K562 (cell line): ENCODE data around the gene RPL7A. TPM values are rescaled to one million over a fixed set of nuclear protein-coding genes. Genes with fewer than 3 reads are reported as not detected.

ENCODE experiments used
- ATAC-seq: fragments of 200-7000 bp; cut with Tn5 transposase; 3 replicates; pipeline ENCODE4 v1.9.1; 2020; ENCODE audit warnings: moderate library complexity
- BruUV-seq: library from RNA; stranded (reverse); fragments of 400-500 nt; replicated peaks from 2 replicates; lab custom pipeline; 2021; lab: Mats Ljungman, UMichigan
- CTCF ChIA-PET: fragments of 300-600 bp; formaldehyde crosslinking; extraction: SDS; loops from one replicate; lab custom pipeline; 2021; ENCODE audit warnings: low intra/inter-chr PET ratio; lab: Yijun Ruan, JAX
- POLR2A ChIA-PET: fragments of 300-600, 350-650 bp; sonication (Branson Sonifier 250); formaldehyde crosslinking; extraction: SDS; loops from one replicate; lab custom pipeline; 2021; ENCODE audit warnings: antibody characterized with exemption, inconsistent platforms; lab: Yijun Ruan, JAX
- DNase-seq, 4 experiments: peaks; one replicate each; pipeline versions ENCODE4 v3.0.0 to v3.0.0-alpha.2; 2011 to 2018; ENCODE audit warnings: low spot score in 3 of 4, mixed read lengths in 3 of 4; ENCODE audit errors: extremely low read depth in 1 of 4
- FAIRE-seq: peaks from 2 replicates; lab custom pipeline; 2011; peaks lifted over from hg19 to GRCh38; lab: Jason Lieb, UNC
- H2AFZ ChIP-seq: 2 replicates; pipeline ENCODE4 v1.6.0; 2011; ENCODE audit warnings: low read depth, low read length, control low read depth, inconsistent platforms
- H3K27ac ChIP-seq: fragments of 200-600 bp; 3 replicates; pipeline ENCODE4 v1.8.0; 2011; ENCODE audit warnings: low read depth, mild to moderate bottlenecking, control low read depth, inconsistent platforms, low read length, moderate library complexity, mixed read lengths; ENCODE audit errors: extremely low read depth
- H3K27me3 ChIP-seq, 2 experiments: fragments of 300-600 bp in 1 of 2; 2 replicates in 1 of 2; 3 replicates in 1 of 2; pipeline versions ENCODE4 v1.6.0 to v1.8.0; 2011; ENCODE audit warnings: inconsistent platforms in 2 of 2, low read length in 2 of 2, mild to moderate bottlenecking in 1 of 2, mixed read lengths in 1 of 2, moderate library complexity in 1 of 2; ENCODE audit not compliant: control insufficient read depth in 2 of 2, insufficient read depth in 2 of 2
- H3K36me3 ChIP-seq: fragments of 300-600 bp; 3 replicates; pipeline ENCODE4 v1.8.0; 2011; ENCODE audit warnings: mild to moderate bottlenecking, low read length, inconsistent platforms; ENCODE audit not compliant: control insufficient read depth, insufficient read depth
- H3K4me1 ChIP-seq, 2 experiments: fragments of 200-600 bp in 1 of 2; replicated peaks in 1 of 2; 2 replicates in 1 of 2; 3 replicates in 1 of 2; pipeline versions ENCODE4 v1.5.1 to v1.8.0; 2011; ENCODE audit warnings: inconsistent platforms in 2 of 2, low read length in 2 of 2, mild to moderate bottlenecking in 1 of 2, mixed read lengths in 1 of 2, moderate library complexity in 1 of 2; ENCODE audit not compliant: control insufficient read depth in 2 of 2, insufficient read depth in 2 of 2
- H3K4me2 ChIP-seq: 2 replicates; pipeline ENCODE4 v1.6.1; 2011; ENCODE audit warnings: low read length, control low read depth, inconsistent platforms, mixed read lengths; ENCODE audit not compliant: insufficient read depth
- H3K4me3 ChIP-seq: fragments of 200-600 bp; sonication (generic), shearing (Covaris generic); 2 replicates; pipeline ENCODE4 v1.5.1; 2016; ENCODE audit warnings: control low read depth, inconsistent platforms
- H3K79me2 ChIP-seq: fragments of 200-600 bp; 3 replicates; pipeline ENCODE4 v1.8.0; 2011; ENCODE audit warnings: low read length, inconsistent platforms; ENCODE audit not compliant: control insufficient read depth, insufficient read depth
- H3K9ac ChIP-seq, 2 experiments: 2 replicates each; pipeline versions ENCODE4 v1.6.0 to v1.6.1; 2011; ENCODE audit warnings: low read depth in 2 of 2, low read length in 2 of 2, control low read depth in 1 of 2, inconsistent platforms in 1 of 2, mild to moderate bottlenecking in 1 of 2, mixed read lengths in 1 of 2; ENCODE audit not compliant: insufficient read depth in 1 of 2
- H3K9me1 ChIP-seq: one replicate; pipeline ENCODE4 v1.6.0; 2011; ENCODE audit warnings: inconsistent platforms, mild to moderate bottlenecking, low read length, moderate library complexity; ENCODE audit not compliant: control insufficient read depth, insufficient read depth
- H3K9me3 ChIP-seq: replicated peaks from 2 replicates; pipeline ENCODE4 v1.5.1; 2011; ENCODE audit warnings: low read depth, low read length, inconsistent platforms; ENCODE audit not compliant: control insufficient read depth, insufficient read depth
- H4K20me1 ChIP-seq: replicated peaks from 2 replicates; pipeline ENCODE4 v1.6.1; 2011; ENCODE audit warnings: low read length, inconsistent platforms, mixed read lengths; ENCODE audit not compliant: control insufficient read depth, insufficient read depth
- HNRNPUL1 ChIP-seq: fragments of 200-400 bp; formaldehyde crosslinking; IDR thresholded peaks from 2 replicates; pipeline ENCODE4 v1.6.1; 2017; ENCODE audit warnings: low read length
- NFIC ChIP-seq: fragments of 450-650 bp; IDR thresholded peaks from 2 replicates; pipeline ENCODE4 v1.6.1; 2017; ENCODE audit warnings: mild to moderate bottlenecking, inconsistent platforms
- POLR2AphosphoS2 ChIP-seq: IDR thresholded peaks from 2 replicates; pipeline ENCODE4 v1.6.1; 2012; ENCODE audit warnings: low read length, improper control_type of control experiment
- POLR3A ChIP-seq: IDR thresholded peaks from 2 replicates; pipeline ENCODE4 v1.6.1; 2011; ENCODE audit warnings: borderline replicate concordance, mild to moderate bottlenecking, moderate library complexity; ENCODE audit not compliant: insufficient read length, insufficient read depth; ENCODE audit errors: extremely low read depth
- POU5F1 ChIP-seq: fragments of 150-350 bp; IDR thresholded peaks from 2 replicates; pipeline ENCODE4 v1.6.1; 2014; ENCODE audit warnings: borderline replicate concordance, low read length, low read depth, mild to moderate bottlenecking; ENCODE audit not compliant: partially characterized antibody
- SPI1 ChIP-seq: IDR thresholded peaks from 2 replicates; pipeline ENCODE4 v1.6.1; 2011; ENCODE audit warnings: low read depth, low read length, control low read depth, borderline replicate concordance
- ZNF212 ChIP-seq: fragments of 450-650 bp; formaldehyde crosslinking; IDR thresholded peaks from 2 replicates; pipeline ENCODE4 v1.4.0; 2020; ENCODE audit warnings: mild to moderate bottlenecking
- WGBS: fragments of 100-300 bp; shearing (Covaris generic); methylation state at CpG from one replicate; pipeline ENCODE4 v1.1.6; 2016; ENCODE audit warnings: low coverage, mixed read lengths; ENCODE audit not compliant: insufficient coverage; ENCODE audit errors: missing lambda C conversion rate; 5-methylcytosine and 5-hydroxymethylcytosine counted together
- in situ Hi-C: fragments of 300-500 bp; cut with MboI; formaldehyde crosslinking; loops from 4 replicates; pipeline ENCODE4 v1.15.0; 2018; ENCODE audit warnings: inconsistent platforms, mixed read lengths
- intact Hi-C: fragments of 100-400 bp; cut with micrococcal nuclease; formaldehyde crosslinking; loops from 2 replicates; pipeline ENCODE4 v1.14.2; 2022
- polyA plus RNA-seq, 8 experiments: library from polyadenylated mRNA; depleted of rRNA in 4 of 8; stranded (reverse) in 5 of 8; unstranded in 3 of 8; fragments of >200 nt; fragmentation: Nextera tagmentation in 2 of 8; fragmentation: Illumina TruSeq in 1 of 8; extraction: Ambion mirVana in 2 of 8; extraction: Trizol in 1 of 8; gene quantifications; 2 replicates each; pipeline versions ENCODE4 v1.2.1 to v1.2.3, GENCODE V29; 2011 to 2014; ENCODE audit warnings: inconsistent platforms in 1 of 8, missing spikeins in 1 of 8
- total RNA-seq, 7 experiments: library from RNA; depleted of rRNA in 6 of 7; stranded (reverse); fragments of >200 nt in 6 of 7; fragmentation: Illumina TruSeq in 2 of 7; extraction: Trizol in 2 of 7; gene quantifications; 2 replicates each; pipeline versions ENCODE4 v1.2.1 to v1.2.3, GENCODE V29; 2011 to 2021; ENCODE audit warnings: low replicate concordance in 1 of 7
- TF ChIP-seq, protein P1 (sequence below): sonication (generic); formaldehyde crosslinking; IDR thresholded peaks from 2 replicates; pipeline ENCODE4 v1.8.0; 2022; ENCODE audit warnings: mild to moderate bottlenecking, missing genetic modification reagents
- TF ChIP-seq, protein P2 (sequence below): sonication (generic); formaldehyde crosslinking; IDR thresholded peaks from 2 replicates; pipeline ENCODE4 v1.8.0; 2023; ENCODE audit warnings: mild to moderate bottlenecking, missing genetic modification reagents
- TF ChIP-seq, protein P3 (sequence below): fragments of 450-650 bp; IDR thresholded peaks from 2 replicates; pipeline ENCODE4 v1.6.1; 2016; ENCODE audit warnings: antibody characterized with exemption

The RPL7A gene
- total and polyA plus RNA-seq, 9 of the 15 experiments (the other 6 are each of a cell fraction or from before 2014, with no cell fraction given), result 1,935 to 3,760 (median 2,652) TPM

DNA sequence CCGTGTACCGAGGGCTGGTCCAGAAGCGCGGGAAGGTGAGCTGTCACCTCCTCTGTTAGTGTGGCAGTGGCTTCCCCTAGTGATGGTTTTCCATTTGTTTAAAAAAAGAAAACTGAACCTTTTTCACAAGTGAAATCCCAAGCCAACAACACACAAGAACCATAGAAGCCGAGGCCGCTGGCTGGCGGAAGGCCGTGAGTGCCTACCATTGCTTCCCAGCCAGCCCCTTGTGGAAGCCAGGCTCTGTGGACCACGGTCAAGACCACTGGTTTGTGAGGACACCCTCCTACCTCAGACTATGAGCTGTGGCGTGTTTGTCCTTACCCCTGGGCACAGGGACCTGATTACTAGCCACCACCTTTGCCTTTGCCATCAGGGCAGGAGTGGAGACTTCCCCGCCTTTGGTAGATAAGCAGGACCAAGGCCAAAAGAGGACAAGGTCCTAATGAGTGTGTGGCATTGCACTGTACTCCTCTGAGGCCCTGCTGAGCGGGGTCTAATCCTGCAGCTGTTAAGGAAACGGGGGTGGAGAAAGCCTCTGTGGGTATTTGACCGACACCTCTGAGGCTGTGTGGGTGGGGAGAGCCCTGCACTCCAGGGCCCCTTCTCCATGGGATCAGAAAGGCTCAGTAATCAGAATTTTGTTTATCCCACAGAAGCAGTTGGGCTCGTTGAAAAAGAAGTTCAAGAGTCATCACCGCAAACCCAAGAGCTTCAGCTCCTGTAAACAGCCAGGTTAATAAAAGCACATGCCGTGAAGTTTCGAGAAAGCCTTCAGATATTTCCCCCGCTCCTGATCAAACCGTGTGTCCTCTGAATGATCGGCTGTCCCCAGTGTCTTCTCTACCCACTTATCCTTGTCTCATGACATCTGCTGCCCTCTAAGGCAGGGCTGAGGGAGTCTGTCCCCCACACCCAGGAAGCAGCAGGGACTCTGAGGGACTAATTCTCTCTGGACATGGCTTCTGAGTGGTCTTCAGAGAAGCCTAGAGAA lies 12.7 kb downstream of the RPL7A start (continued):
- TF ChIP-seq, protein P1, sequence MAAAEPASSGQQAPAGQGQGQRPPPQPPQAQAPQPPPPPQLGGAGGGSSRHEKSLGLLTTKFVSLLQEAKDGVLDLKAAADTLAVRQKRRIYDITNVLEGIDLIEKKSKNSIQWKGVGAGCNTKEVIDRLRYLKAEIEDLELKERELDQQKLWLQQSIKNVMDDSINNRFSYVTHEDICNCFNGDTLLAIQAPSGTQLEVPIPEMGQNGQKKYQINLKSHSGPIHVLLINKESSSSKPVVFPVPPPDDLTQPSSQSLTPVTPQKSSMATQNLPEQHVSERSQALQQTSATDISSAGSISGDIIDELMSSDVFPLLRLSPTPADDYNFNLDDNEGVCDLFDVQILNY (CRISPR knock-in tag), result no peak
- TF ChIP-seq ZNF212 (CRISPR knock-in tag), result no peak

DNA sequence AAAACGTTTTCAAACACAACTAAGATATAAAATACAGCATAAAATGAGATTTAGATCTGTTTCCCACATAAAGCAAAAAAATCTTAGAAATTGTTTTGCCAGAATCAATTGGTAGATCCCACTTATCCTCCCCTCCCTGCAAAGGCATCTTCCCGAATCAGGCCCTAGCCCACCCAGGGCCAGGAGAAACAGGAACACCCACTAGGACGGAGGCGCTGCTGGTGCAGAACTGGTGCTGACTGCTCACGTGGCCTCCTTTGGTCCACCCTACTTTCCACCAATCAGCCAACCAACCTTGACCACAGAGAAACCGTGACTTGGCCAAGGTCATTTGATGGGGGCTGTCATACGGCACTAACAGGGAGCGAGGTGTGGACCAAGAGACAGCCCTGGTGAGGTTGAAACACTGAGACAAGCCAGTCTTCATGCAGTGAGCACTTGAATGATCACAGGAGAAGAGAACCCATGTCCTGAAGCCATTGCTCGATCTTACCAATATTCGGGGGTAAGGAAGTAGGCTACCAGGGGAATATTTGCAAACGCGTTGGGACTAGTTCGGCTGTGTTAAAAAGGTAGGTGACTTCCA lies 13.6 kb downstream of the RPL7A start:
- Histone ChIP-seq H3K36me3 (peaks cover 91% of the 10 kb centered on the region), H3K27me3 (no peaks in the 10 kb centered on the region), H3K4me3 (no peak overlapping the region), H4K20me1 (peaks cover 39% of the 10 kb centered on the region), H3K9me3 (no peaks in the 10 kb centered on the region), H3K79me2 (peaks cover 23% of the 10 kb centered on the region), H3K9me1 (no peaks in the 10 kb centered on the region), H3K4me2 (no peak overlapping the region), H3K9ac (no peak overlapping the region), H3K4me1 (peaks cover 13 to 41% of the 10 kb centered on the region in 2 experiments; a peak in 4 of 5 replicates), H3K27ac (no peak overlapping the region), H2AFZ (no peak overlapping the region)
- BruUV-seq, result no TSS peak
- FAIRE-seq (peak; percentile 32), ATAC-seq (peak; percentile 5; the same call in 2 of the 3 replicates), DNase-seq (no peak)
- intact Hi-C loops, result no loop called here
- 77% methylated on average over 13 of the region's 13 CpGs for WGBS
- ChIA-PET POLR2A (interaction anchor here (3.3 to 7.4 kb wide), 5 partner anchors 8 to 14 kb away, joined by 22 to 109 read pairs (median 33); partner anchors contain the start of genes MED22, RPL7A, STKLD1 and SURF1), CTCF (no interaction called here)
- in situ Hi-C loops, result no loop called here
- TF ChIP-seq HNRNPUL1 (no peak), SPI1 (no peak), POU5F1 (no peak), POLR3A (no peak), POLR2AphosphoS2 (peak; percentile 94), NFIC (no peak)
- TF ChIP-seq, protein P2, sequence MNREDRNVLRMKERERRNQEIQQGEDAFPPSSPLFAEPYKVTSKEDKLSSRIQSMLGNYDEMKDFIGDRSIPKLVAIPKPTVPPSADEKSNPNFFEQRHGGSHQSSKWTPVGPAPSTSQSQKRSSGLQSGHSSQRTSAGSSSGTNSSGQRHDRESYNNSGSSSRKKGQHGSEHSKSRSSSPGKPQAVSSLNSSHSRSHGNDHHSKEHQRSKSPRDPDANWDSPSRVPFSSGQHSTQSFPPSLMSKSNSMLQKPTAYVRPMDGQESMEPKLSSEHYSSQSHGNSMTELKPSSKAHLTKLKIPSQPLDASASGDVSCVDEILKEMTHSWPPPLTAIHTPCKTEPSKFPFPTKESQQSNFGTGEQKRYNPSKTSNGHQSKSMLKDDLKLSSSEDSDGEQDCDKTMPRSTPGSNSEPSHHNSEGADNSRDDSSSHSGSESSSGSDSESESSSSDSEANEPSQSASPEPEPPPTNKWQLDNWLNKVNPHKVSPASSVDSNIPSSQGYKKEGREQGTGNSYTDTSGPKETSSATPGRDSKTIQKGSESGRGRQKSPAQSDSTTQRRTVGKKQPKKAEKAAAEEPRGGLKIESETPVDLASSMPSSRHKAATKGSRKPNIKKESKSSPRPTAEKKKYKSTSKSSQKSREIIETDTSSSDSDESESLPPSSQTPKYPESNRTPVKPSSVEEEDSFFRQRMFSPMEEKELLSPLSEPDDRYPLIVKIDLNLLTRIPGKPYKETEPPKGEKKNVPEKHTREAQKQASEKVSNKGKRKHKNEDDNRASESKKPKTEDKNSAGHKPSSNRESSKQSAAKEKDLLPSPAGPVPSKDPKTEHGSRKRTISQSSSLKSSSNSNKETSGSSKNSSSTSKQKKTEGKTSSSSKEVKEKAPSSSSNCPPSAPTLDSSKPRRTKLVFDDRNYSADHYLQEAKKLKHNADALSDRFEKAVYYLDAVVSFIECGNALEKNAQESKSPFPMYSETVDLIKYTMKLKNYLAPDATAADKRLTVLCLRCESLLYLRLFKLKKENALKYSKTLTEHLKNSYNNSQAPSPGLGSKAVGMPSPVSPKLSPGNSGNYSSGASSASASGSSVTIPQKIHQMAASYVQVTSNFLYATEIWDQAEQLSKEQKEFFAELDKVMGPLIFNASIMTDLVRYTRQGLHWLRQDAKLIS (CRISPR knock-in tag), result no peak
- TF ChIP-seq, protein P3, sequence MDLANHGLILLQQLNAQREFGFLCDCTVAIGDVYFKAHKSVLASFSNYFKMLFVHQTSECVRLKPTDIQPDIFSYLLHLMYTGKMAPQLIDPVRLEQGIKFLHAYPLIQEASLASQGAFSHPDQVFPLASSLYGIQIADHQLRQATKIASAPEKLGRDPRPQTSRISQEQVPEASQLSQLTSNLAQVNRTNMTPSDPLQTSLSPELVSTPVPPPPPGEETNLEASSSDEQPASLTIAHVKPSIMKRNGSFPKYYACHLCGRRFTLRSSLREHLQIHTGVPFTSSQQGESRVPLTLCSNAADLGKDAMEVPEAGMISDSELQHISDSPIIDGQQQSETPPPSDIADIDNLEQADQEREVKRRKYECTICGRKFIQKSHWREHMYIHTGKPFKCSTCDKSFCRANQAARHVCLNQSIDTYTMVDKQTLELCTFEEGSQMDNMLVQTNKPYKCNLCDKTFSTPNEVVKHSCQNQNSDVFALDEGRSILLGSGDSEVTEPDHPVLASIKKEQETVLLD, result no peak
